Lung (tissue), 12 donors: Measurements from ENCODE around the gene KCNQ1OT1. TPM values are rescaled to one million over a fixed set of nuclear protein-coding genes. Genes with fewer than 3 reads are reported as not detected.

Source experiments
- ATAC-seq: fragments of 200-7000 bp; cut with Tn5 transposase; one replicate; pipeline ENCODE4 v1.9.1; 2020; ENCODE audit warnings: moderate number of reproducible peaks; ENCODE audit not compliant: insufficient read depth, low FRiP score
- DNase-seq, 3 donors: peaks; one replicate each; pipeline ENCODE4 v3.0.0-alpha.2; 2013 to 2017
- H3K27ac ChIP-seq, 2 donors: one replicate each; pipeline ENCODE4 v1.5.1; 2013; ENCODE audit warnings: mild to moderate bottlenecking in 2 of 2, moderate library complexity in 2 of 2, control low read depth in 1 of 2, inconsistent platforms in 1 of 2, low read depth in 1 of 2, low read length in 1 of 2
- H3K27me3 ChIP-seq, 3 donors: one replicate each; pipeline ENCODE4 v1.5.1; 2013; ENCODE audit warnings: low read length in 2 of 3; ENCODE audit not compliant: control insufficient read depth in 3 of 3, insufficient read depth in 3 of 3
- H3K36me3 ChIP-seq, 4 donors: one replicate each; pipeline ENCODE4 v1.5.1; 2013; ENCODE audit warnings: low read length in 4 of 4, mild to moderate bottlenecking in 1 of 4, moderate library complexity in 1 of 4; ENCODE audit not compliant: control insufficient read depth in 4 of 4, insufficient read depth in 4 of 4
- H3K4me1 ChIP-seq, 5 donors: one replicate each; pipeline ENCODE4 v1.5.1; 2013; ENCODE audit warnings: low read length in 5 of 5, mild to moderate bottlenecking in 2 of 5, moderate library complexity in 1 of 5; ENCODE audit not compliant: control insufficient read depth in 5 of 5, insufficient read depth in 5 of 5
- H3K4me3 ChIP-seq: one replicate; pipeline ENCODE4 v1.5.1; 2013; ENCODE audit warnings: mild to moderate bottlenecking, control low read depth, moderate library complexity
- H3K9ac ChIP-seq, 2 donors: one replicate each; pipeline ENCODE4 v1.5.1; 2013; ENCODE audit warnings: low read length in 2 of 2, control low read depth in 1 of 2; ENCODE audit not compliant: insufficient read depth in 1 of 2
- H3K9me3 ChIP-seq, 4 donors: one replicate each; pipeline ENCODE4 v1.5.1; 2013; ENCODE audit warnings: low read length in 3 of 4, mild to moderate bottlenecking in 1 of 4, moderate library complexity in 1 of 4; ENCODE audit not compliant: control insufficient read depth in 4 of 4, insufficient read depth in 3 of 4
- WGBS, 2 donors: extraction: QIAGEN DNeasy Blood & Tissue Kit; methylation state at CpG; one replicate each; pipeline ENCODE4 v1.1.7; 2013; 5-methylcytosine and 5-hydroxymethylcytosine counted together
- polyA plus RNA-seq, 2 donors: library from polyadenylated mRNA; stranded (reverse); fragments of 200-250 nt; gene quantifications; one replicate each; pipeline ENCODE4 v1.2.1, GENCODE V29; 2013
- total RNA-seq, 2 donors: library from RNA; depleted of rRNA in 1 of 2; stranded (reverse); fragments of >200 nt in 1 of 2; gene quantifications; one replicate each; pipeline ENCODE4 v1.2.1, GENCODE V29; 2014 to 2021
- TF ChIP-seq, protein P1 (sequence below): IDR thresholded peaks from 2 replicates; pipeline ENCODE4 v1.5.1; 2012; ENCODE audit warnings: mild to moderate bottlenecking; ENCODE audit errors: control extremely low read depth, extremely low read depth
- donor health status: control.
- donor health status: control.
- donor health status: Bipolar disorder and iron deficiency.
- donor health status: healthy.
- donor health status: DM: yes; HTN: yes; CAD: no.

Gene KCNQ1OT1
- total and polyA plus RNA-seq, 4 donors, result 0.02 to 14.5 (median 1.7) TPM

DNA sequence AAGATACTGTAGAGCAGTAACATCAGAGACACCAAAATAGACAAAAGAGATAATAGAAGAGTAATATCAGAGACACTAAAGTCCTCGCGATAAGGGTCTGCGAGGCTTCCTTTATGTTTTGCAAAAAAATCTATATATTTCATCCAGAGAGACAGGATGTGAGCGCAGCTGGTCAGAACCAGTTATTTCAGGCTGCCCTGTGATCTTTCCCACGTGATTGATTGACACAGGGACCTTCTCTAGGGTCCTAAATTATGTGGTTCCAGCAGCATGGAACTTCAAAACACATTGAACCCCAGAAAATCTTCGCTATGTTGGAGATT lies 136.9 kb downstream of the KCNQ1OT1 start:
- no peak for ATAC-seq
- H3K27me3 ChIP-seq, result no peaks in the 10 kb centered on the region
- WGBS, 2 donors, result 88 to 95% methylated on average over 6 of the region's 6 CpGs
- DNase-seq, result peak; percentile 9 to 56 (median 20)
- TF ChIP-seq, protein P1, sequence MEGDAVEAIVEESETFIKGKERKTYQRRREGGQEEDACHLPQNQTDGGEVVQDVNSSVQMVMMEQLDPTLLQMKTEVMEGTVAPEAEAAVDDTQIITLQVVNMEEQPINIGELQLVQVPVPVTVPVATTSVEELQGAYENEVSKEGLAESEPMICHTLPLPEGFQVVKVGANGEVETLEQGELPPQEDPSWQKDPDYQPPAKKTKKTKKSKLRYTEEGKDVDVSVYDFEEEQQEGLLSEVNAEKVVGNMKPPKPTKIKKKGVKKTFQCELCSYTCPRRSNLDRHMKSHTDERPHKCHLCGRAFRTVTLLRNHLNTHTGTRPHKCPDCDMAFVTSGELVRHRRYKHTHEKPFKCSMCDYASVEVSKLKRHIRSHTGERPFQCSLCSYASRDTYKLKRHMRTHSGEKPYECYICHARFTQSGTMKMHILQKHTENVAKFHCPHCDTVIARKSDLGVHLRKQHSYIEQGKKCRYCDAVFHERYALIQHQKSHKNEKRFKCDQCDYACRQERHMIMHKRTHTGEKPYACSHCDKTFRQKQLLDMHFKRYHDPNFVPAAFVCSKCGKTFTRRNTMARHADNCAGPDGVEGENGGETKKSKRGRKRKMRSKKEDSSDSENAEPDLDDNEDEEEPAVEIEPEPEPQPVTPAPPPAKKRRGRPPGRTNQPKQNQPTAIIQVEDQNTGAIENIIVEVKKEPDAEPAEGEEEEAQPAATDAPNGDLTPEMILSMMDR, result no peak
- H3K9ac ChIP-seq, result no peak overlapping the region
- H3K36me3 ChIP-seq, result no peaks in the 10 kb centered on the region
- H3K27ac ChIP-seq, result no peak overlapping the region
- peaks cover 0 to 18% (median 9%) of the 10 kb centered on the region in 5 donors for H3K4me1 ChIP-seq
- no peaks in the 10 kb centered on the region for H3K9me3 ChIP-seq
- no peak overlapping the region for H3K4me3 ChIP-seq

DNA sequence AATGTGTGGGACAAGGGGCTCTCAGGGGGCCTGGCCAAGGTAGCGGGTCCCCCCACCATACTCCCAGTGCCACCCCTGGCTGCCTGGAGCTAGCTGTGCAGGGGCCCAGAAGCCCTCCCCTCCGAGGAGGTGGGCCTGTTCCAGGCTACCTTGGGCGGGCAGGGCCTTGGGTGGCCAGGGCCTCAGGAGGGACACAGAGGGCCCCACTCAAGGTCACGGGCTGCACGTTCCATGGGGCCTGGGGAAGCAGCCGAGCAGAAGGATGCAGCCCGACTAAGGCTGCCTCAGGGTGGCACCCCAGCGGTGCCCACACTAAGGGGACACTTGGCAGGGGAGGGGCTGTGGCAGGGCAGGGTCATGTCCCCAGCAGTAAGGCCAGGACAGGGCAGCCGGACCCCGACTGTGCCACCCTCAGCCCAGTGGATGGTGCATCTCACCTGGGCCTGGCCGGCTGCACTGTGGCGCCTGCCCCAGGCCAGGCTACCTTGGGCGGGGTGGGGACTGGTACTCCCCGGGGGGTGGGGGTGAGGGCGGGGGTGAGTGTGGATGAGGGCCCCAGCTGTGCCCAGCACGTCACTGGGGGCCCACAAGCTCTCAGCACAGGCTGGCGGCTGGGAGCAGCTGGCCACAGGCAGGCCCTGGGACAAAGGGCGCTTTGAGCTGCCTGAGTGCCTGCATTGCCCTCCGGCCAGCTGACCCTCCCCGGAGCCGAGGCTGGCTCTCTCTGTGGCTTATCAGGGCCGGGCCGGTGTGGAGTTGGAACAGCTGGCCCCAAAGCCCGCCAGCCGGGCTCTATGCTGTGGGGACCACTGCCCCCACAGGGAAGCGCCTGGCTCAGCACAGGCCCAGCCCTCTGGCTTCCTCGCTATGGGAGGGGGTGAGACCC lies 137.9 kb downstream of the KCNQ1OT1 start:
- 90 to 96% methylated on average over 27 of the region's 27 CpGs for WGBS, 2 donors
- H3K9me3 ChIP-seq, result peaks cover 0 to 4% (median 0%) of the 10 kb centered on the region in 4 donors
- H3K36me3 ChIP-seq, result no peaks in the 10 kb centered on the region
- ATAC-seq, result no peak
- H3K9ac ChIP-seq, result no peak overlapping the region
- TF ChIP-seq, protein P1, result no peak
- H3K4me3 ChIP-seq, result no peak overlapping the region
- H3K27me3 ChIP-seq, result no peaks in the 10 kb centered on the region
- peak; percentile 65 to 72 (median 67) for DNase-seq
- peaks cover 0 to 18% (median 9%) of the 10 kb centered on the region in 5 donors for H3K4me1 ChIP-seq
- no peak overlapping the region for H3K27ac ChIP-seq

DNA sequence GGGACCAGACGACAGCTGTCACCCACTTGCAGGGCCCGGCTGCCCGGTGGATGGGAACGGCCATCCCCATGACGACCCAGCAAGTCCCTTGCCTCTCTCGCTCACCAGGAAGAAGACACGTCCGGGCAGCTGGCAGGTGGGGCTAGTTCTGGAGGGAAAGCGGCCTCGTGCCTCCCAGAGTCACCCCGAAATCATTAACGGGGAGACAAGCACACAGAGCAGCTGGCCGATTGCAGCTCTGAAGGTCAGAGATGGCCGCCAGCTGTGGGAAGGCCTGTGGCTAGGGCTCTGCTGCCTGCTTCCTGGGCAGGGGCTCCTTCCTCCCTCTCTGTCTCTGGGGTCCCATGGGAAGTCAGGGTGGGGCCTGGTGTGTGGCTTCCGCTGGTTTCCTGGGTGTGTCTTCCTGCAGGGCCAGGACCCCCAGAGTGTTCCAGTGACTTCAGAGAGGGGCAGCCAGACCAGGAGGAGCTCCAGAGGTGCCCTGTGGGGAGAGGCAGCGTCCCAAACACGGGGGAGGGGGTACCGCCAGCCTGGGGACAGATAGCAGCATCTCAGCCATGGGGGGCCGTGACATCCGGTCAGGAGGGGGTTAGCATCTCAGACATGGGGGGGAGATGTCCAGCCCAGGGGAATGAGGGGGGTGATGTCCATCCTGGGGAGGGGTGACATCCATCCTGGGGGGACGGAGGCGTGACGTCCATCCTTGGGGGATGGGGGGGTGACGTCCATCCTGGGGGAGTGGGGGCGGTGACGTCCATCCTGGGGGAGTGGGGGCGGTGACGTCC lies 140.1 kb downstream of the KCNQ1OT1 start:
- peaks cover 0 to 25% (median 9%) of the 10 kb centered on the region in 5 donors for H3K4me1 ChIP-seq
- no peak for ATAC-seq
- 64 to 68% methylated on average over 28 of the region's 28 CpGs for WGBS, 2 donors
- H3K9ac ChIP-seq, result no peak overlapping the region
- H3K36me3 ChIP-seq, result no peaks in the 10 kb centered on the region
- H3K4me3 ChIP-seq, result no peak overlapping the region
- H3K27ac ChIP-seq, result no peak overlapping the region
- peaks cover 0 to 4% (median 0%) of the 10 kb centered on the region in 4 donors for H3K9me3 ChIP-seq
- DNase-seq, result peak; percentile 43 to 60 (median 50)
- TF ChIP-seq, protein P1, result no peak
- H3K27me3 ChIP-seq, result no peaks in the 10 kb centered on the region
